Activated naive CD4-positive, alpha-beta T cell (primary cell): ENCODE measurements around the gene OCIAD2.
"Not testable (repeated sequence)": the region's sequence is repeated elsewhere in the genome, so short reads cannot be mapped to it uniquely, and the experiment has no call there.

Source experiments
- DNase-seq, 4 experiments: peaks; one replicate each; lab custom pipeline; 2025; lab: John Stamatoyannopoulos, UW

The OCIAD2 gene

DNA sequence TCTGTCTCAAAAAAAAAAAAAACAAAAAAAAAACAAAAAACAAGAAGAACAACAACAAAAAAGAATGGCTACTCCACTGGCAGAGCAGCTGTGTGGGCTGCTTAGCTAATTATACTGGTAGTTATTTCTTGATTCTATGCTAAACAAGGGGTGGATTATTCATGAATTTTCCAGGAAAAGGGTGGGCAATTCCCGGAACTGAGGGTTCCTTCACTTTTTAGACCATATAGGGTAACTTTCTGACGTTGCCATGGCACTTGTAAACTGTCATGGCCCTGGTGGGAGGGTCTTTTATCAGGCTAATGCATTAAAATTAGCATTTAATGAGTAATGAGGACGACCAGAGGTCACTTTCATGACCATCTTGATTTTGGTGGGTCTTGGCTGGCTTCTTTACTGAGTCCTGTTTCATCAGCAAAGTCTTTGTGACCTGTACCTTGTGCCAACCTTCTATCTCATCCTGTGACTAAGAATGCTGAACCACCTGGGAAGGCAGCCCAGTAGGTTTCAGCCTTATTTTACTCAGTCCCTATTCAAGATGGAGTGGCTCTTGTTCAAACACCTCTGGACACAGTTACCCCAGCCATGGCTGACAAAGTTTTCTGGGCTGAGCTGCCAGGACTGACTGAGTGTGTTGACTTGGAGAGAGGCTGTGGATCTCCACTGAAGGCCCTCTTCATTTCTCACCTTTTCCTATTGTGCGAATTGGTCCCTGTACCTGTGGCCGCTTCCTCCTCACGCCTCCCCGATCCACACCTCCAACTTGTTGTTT is 1.3 kb upstream of the OCIAD2 start:
- no peak for DNase-seq

DNA sequence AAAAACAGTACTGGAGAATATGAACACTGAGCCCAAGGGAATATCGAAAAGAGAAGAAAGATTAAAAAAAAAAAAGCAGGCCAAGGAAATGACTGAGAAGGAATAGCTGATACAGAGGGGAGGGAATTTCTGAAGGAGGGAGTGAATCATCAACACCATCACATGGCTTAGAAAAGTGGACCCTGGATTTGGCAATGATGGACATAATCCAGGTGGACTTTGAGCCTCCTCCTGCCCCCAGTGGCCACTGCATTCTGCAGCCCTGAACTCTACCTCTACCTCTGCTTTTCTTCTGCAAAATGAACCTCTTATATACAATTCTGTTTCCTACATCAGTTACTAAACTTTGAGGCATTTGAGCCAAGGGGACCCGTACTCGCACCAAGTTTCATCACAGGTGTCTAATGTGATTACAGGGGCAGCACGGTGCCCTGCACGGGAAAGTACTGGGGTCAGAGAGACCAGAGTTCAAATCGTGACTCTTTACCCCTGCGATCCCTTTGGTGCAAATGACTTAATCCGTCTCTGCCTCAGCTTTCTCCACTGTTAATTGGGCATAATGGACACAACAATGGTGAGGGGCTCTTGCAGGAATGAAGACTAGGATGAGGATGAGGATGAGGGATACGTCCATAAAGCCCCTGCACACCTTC is 1.1 kb downstream of the OCIAD2 start:
- no peak for DNase-seq

DNA sequence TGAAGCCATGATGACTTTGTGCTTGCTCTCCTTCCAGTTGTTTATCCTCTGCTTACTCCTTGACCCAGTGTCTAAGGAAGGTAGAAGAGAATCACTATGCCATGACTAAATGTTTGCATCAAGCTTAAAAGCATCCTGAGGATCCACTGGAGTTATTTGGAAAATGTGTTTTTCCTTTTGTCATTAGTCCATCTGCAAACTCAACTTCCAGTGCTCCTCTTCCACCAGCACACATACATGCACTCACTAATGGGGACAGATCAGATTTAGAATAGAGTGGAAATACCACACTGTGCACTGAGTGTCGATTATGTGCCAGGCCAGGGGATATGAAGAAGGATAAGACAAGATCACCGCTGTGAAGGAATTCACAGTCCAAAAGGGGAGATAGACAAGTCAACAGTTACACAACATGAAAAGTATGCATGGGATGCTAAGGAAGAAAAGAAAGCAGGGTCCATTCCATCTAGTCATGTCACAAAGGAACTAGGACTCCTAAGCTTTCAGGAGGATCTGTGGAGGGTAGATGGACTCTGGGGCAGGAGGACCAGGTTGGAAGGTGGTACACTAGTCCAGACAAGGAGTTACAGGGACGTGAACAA is 1.9 kb downstream of the OCIAD2 start:
- DNase-seq, result no peak

DNA sequence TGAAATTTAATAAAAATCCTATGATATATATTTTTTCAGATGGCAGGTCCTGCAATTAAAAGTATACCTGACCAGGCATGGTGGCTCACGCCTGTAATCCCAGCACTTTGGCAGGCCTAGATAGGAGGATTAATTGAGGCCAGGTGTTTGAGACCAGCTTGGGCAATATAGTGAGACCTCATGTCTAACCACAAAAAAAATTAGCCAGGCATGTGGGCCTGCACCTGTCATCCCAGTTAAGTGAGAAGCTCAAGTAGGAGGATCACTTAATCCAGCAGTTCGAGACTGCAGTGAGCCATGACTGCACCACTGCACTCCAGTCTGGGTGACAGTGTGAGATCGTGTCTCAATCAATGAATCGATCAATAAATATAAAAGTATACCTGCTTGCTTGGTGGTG is 2.5 kb downstream of the OCIAD2 start:
- no peak for DNase-seq

DNA sequence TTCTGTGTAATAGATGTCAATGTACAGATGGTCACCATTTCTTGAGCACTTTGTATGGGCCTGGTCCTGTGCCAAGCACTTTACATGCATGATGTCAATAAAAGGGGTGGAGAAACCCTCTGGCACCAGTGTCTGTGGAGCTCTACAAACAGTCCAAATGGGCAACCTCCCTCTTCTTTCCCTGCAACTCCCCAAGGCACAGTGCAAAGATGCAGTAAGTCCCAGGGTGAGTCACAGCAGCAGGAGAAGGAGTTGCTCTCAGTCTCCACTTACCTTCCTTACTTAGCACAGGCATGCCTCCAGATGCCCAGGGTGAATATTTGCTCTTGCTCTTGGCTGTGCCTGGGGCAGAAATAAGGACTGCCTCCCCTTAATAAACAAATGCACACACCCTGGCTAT is 4.3 kb downstream of the OCIAD2 start:
- no peak for DNase-seq

DNA sequence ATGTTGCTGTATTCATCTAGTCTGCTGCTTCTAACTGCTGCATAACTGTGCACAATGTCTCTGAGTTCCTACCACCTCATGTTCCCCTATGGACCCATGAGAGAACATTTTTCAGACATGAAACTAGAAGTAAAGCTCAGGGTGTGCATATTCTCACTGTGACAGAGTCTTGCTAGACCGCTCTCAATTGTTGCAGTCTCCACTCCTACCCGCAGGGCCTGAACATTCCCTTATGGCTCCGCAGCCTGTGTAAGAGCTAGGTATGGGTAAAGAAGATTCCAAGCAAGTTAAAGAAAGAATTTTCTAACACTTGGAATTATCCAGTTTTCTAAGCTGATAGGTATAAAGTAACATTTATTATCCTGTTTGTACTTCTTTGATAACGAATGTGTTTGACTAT is 5.4 kb downstream of the OCIAD2 start:
- no peak for DNase-seq

DNA sequence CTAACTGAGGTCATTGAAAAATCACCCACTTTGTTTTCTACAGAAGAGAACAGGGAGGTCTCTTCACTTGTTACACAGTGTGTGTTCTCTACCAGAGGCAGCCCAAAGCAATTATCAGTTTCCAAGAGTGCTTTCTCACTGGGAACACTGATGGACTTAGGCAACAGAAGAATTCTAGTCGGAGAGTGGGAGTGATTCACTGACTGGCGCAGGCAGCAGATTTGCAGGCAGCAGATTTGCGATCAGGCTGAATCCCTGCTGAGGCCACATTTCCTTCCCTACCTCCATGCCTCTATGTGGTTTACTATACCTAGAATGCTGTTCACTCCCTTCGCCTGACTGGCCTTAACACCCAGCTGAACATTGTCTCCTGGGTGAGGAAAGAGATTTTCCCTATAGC is 6.6 kb downstream of the OCIAD2 start:
- DNase-seq, result no peak

DNA sequence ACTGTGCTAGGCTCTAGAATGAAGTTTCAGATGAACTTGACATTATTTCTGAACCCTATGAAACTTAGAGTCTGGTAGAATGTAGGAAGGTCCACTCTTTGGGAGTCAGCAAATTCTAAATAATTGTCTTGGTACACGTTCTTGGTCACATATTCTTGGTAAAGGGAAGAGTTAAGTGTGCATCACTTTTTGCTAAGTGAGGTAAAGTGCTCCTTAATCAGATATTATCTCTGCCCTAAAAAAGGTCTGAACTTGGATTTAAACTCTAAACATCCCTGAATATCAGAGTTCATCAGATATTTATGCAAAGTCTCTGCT is 7.2 kb downstream of the OCIAD2 start:
- no peak for DNase-seq

DNA sequence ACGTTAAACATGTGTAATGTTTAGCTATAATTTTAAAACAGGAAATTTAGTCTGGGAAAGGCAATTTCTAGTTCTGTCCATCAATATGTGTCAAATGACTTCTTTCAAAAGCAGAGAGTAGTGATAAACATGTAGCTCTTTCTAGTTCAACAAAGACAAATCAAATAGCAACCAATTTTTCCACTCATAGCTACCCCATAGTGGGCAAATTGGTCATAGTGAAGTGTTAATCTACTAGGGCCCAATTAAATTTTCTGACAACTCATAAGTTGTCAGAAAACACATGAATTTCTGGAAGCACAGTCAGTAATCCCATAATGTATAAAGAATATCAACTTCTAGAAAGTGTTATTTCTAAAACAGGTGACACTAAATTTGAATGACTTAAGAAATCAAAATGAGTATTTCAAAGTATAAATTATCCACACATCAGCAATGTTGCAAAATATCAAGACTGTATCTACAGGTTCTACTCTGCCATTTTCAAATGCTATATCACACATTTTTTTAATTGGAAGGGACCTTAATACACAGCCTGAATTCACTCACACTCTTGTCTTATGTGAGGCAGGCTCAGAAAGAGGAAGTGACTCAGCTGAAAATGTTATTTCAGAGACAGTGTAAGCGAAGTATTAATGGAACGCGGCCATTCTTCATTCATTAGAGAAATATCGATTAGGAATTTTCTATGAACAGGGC is 7.7 kb downstream of the OCIAD2 start:
- no peak for DNase-seq

DNA sequence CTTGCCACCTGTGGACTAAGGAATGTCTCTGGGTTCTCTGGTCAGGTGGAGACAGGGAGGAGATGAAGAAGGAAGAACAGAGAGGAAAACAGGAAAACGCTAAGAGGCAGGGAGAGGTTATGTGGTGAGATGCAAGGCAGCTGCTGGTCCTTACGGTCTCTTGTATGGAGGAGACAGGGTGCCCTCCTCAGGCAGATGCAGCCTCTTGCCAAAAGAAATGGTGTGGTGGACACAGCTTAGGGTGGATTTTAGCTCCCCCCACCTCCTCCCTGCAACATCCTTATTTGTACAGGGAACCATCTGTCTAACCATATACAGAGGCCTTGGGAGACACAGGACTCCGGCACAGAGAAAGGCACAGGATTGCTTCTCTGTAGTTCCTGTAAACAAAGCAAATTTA is 9.7 kb downstream of the OCIAD2 start:
- DNase-seq, result no peak

DNA sequence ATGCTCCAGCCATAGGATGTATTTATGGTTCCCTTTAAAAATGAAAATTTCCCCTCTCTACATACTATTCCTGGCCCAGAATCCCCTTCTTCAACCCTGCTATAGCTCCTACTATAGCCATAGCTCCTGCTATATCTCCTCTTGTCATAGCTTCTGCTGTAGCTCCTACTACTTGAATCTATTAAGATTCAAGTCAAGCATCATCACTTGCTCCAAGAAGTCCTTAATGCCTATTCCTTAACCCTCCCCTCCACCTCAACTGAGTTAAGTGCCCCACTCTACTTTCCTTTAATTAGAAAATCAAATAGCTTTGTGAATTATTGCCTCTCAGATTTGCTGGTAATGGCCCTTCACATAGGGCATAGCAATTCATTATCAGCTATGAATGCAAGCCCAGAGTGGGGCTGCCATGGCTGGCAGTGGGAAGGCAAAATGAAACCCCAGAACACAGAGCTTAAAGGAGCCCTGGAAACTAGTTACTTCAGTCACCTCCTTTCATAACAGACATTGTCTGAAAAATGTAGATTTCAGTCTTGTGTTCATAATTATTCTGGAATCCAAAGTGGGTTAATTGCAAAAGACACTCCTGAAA is 15.4 kb downstream of the OCIAD2 start:
- DNase-seq, result no peak

DNA sequence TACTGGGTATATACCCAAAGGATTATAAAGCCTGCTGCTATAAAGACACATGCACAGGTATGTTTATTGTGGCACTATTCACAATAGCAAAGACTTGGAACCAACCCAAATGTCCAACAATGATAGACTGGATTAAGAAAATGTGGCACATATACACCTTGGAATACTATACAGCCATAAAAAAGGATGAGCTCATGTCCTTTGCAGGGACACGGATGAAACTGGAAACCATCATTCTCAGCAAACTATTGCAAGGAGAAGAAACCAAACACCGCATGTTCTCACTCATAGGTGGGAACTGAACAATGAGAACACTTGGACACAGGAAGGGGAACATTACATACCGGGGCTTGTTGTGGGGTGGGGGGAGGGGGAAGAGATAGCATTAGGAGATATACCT is 16.8 kb downstream of the OCIAD2 start:
- not testable (repeated sequence) for DNase-seq

DNA sequence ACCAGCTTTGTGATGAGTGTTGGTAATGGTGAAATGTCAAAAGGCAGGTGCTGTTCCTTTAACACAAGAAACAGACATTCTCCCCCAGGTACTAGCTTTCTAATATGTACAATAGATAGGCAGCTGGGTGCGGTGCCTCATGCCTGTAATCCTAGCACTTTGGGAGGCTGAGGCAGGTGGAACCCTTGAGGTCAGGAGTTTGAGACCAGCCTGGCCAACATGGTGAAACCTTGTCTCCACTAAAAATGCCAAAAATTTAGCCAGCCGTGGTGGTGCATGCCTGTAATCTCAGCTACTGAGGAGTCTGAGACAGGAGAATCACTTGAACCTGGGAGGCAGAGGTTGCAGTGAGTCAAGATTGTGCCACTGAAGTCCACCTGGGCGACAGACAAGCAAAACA is 24.9 kb downstream of the OCIAD2 start:
- not testable (repeated sequence) for DNase-seq

DNA sequence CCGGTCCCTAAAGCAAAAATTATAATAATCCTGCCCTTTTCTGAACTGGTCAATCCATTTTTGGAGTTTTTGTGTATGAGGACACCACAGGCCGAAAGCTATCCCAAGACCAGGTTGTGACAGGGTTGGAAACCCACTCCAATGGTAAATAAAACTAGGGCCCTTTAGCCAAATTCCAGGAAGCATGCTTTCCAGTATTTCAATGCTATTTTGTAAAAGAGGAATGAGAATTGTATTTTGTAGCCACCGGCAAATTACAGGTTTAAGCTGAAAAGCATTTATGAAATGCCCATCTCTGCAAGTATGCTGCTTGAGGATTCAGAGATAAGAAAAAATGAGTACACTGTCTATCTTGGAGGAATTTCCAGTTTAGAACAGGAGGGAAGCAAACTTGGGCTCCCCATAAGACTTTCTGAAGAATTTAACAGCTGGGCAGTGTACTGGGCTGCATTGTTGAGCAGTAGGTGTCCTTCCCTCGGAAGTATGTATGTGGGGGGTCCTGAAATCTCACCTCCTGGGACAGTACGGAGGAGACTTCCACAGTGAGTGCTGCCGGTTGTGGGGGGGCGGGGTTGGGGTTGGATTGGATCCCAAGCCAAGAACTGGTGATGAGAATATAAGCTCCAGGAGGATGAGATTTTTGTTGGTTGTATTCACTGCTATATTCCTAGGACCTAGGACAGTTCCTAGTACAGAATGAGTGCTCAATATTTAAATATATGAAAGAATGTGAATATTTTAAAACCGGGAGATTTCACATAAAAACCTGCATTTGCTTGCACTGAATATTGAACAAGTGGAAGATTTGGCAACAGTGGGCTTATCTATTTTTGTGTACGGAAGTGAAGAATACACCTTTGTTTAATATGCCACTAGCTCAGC is 26.8 kb downstream of the OCIAD2 start:
- no peak for DNase-seq

DNA sequence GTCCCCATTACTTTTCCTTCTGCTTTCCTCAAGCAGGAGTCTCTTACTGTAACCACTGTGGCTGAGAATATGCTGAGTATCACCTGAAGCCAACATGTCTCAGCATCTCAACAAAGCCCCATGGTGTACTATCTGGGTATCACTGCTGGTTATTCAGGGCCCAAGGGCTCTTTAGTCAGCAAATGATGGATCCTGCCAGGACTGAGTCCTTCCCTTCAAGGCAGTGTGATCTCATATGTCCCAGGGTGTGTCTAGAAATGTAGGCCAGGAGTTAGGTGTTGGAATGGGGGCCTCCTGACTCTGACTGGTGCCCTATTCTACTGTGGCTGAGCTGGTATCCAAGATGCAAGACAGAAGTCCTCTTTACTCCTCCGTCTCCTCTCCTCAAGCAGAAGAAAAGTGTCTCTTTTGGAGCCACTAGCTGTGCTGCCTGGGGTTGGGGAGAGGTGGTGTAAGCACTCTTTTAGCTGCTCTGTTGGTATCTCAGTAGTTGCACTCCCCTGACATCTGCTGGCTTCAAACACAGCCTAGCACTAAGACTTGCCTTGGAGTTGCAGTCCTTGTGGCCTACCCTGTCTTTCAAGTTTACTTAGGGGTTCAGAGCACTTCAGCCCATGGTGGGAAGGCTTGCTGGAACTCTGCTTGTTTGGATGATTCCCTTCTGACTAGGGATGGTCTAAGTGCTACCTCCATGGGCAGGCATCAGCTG is 28.6 kb downstream of the OCIAD2 start:
- DNase-seq, result no peak

DNA sequence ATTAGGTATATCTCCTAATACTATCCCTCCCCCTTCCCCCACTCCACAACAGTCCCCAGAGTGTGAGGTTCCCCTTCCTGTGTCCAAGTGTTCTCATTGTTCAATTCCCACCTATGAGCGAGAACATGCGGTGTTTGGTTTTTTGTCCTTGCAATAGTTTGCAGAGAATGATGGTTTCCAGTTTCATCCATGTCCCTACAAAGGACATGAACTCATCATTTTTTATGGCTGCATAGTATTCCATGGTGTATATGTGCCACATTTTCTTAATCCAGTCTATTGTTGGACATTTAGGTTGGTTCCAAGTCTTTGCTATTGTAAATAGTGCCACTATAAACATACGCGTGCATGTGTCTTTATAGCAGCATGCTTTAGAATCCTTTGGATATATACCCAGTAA is 41.9 kb downstream of the OCIAD2 start:
- not testable (repeated sequence) for DNase-seq

DNA sequence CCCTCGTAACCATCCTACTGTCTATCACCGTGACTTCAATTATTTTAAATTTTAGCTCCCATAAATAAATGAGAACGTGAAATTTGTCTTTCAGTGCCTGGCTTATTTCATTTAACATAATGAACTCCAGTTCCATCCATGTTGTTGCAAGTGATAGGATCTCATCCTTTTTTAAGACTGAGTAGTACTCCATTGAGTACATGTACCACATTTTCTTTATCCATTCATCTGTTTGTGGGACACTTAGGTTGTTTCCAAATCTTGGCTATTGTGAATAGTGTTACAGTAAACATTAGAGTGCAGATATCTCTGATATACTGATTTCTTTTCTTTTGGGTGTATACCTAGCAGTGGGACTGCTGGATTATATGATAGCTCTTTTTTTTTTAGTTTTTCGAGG is 42.8 kb downstream of the OCIAD2 start:
- no peak for DNase-seq

DNA sequence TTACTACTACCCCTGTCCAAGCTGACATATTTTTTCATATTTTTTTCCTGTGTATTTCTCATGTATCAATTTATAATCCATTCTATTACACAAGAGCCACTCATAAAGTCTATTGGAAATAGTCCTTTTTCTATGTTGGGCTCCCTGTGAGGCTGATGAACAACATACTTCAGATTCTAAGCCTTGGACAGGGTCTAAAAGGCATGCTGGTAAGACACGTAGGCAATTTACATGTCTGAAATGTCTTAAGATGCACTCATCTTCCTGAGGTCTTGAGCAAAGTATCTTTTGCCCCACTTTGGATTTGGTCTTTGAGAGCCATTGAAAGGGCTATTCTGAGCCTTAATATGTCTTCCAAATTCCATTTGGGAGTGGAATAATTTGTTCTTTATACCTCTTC is 43.9 kb downstream of the OCIAD2 start:
- no peak for DNase-seq

DNA sequence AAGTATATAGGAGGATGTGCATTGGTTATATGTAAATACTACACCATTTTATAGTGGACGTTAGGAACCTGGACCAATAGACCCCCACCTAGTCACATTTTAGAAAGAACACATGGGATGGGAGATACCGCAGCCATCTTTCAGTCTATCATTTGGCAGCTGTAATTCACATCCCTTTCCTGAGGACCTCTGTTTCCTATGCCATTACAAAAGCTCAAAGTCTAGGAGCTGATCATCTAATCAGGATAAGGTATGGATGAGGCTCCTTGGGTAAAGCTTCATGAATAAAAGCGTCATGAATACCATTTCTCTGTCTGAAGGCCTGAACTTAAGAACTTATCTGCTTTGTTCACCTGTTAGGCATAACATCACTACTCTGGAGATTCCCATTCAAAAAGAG is 44.5 kb downstream of the OCIAD2 start:
- DNase-seq, result no peak

DNA sequence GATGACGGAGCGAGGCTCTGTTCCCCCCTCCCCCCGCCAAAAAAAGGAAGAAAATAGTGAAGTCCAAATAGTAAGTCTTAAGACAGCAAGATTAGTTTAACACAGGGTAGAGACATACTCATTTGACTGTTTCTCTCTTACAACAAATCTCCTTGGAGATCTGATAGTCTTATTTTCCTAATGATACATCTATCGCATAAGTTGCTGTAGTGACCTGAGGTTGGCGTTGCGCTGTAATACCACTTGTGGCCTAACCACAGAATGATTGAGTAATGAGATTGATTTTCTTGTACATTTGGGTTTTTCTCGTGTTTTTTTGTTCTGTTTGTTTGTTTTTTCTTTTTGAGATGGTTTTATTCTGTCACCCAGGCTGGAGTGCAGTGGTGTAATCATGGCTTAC is 48.4 kb downstream of the OCIAD2 start:
- DNase-seq, result no peak

DNA sequence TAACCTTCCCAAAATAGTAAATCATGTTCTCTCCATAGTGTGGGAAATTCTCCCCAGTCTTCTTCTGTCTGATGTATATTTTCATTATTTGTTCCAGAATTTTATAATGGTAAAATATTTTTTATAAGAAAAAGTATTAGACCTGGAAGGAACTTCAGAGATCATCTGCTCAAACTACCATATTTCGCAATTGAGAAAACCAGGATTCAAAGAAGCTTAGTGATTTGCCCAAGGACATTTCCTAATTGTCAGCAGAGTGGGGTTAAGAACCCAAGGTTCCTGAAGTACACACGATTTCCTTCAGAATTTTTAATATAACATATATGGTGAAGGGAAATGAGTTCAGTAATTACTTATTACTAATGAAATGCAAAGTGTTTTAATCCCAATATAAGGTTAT is 51.6 kb downstream of the OCIAD2 start:
- DNase-seq, result no peak
